Dedifferentiated amniotic fluid mesenchymal stem cell (primary cell): ENCODE data around the gene GATD1.
A peak's percentile ranks its signal among the peaks of the same experiment; 100 is the strongest.

Experiments
- DNase-seq: peaks from one replicate; pipeline ENCODE4 v3.0.0-alpha.2; 2016; ENCODE audit errors: extremely low spot score

The GATD1 gene

GRCh38 chr11:727281-727701 is 50.0 kb downstream of the GATD1 start:
- DNase-seq = no peak

DNA sequence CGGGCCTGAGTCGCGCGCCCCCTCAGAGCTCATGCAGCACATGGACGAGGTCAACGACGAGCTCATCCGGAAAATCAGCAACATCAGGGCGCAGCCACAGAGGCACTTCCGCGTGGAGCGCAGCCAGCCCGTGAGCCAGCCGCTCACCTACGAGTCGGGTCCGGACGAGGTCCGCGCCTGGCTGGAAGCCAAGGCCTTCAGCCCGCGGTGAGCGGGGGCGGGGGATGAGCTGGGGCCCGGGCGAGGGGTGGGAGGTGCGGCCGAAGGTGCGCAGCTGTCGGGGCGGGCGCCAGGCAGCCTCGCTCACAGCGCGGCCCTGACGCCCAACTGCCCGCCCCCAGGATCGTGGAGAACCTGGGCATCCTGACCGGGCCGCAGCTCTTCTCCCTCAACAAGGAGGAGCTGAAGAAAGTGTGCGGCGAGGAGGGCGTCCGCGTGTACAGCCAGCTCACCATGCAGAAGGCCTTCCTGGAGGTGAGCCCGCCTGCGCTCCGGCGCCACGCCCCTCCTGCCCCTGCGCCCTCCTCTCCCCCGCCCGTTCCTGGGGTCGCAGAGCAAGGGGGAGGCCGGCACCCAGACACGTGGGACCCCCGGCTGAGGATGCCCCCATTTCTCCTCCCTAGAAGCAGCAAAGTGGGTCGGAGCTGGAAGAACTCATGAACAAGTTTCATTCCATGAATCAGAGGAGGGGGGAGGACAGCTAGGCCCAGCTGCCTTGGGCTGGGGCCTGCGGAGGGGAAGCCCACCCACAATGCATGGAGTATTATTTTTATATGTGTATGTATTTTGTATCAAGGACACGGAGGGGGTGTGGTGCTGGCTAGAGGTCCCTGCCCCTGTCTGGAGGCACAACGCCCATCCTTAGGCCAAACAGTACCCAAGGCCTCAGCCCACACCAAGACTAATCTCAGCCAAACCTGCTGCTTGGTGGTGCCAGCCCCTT is 50.7 kb downstream of the GATD1 start:
- DNase-seq = no peak

- DNase-seq = no peak
These were observed 51.6 kb downstream of the GATD1 start for GRCh38 chr11:725624-726202.

DNA sequence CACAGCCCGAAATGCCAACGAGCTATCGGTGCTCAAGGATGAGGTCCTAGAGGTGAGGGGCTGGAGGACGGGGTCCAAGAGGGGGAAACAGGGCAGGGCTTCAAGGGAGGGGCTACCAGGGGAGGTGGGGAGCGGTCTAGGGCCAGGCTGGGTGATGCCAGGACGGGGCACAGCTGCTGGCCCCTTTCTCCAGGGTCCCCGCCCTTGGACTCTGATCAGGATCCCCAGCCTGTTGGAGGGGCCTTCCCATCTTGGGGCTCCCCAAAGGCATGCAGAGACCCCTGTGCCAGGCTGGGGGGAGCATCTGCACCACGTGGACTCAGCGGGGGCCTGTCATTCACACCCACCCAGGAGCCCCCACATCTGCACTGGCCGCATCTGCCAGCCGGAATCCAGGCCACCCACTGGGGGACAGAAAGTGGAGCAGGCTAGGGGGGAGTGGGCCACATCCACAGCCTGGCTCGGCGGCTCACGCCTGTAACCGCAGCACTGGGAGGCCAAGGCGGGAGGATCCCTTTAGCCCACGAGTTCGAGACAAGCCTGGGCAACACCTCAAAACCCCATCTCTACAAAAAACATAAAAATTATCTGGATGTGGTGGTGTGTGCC is 52.4 kb downstream of the GATD1 start:
- no peak for DNase-seq

DNA sequence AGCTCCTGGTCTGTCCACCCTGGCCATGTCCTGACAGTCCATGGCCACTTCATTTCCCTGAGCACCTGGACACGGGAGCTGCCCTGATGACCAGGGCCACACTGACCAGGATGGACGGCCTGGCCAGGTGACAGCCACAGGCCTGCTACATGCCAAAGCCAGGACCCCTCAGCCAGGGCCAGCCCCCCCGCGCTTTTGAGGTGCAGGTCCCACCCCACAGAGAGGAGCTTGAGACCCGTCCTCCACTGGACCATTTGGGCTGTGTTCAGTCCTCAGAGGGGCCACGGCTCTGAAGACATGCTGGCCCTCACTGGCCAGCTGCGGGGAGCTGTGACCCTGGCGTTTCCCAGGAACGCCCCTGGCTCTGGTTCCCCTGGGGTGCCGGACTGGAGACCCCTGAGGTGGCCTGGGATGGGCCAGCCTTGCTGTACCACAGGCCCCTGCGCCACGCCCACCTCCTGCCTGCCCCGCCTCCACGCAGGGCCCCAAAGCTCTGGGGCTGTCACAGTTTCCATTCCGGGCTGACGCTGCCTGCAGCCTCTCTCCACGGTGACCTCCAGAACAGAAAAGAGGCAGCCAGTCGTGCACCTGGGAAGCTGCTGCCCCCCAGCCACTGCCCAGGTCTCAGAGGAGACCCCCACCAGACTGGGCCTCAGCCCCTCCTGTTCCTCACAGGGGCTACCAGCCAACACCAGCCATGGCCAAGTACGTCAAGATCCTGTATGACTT is 53.1 kb downstream of the GATD1 start:
- DNase-seq = no peak

DNA sequence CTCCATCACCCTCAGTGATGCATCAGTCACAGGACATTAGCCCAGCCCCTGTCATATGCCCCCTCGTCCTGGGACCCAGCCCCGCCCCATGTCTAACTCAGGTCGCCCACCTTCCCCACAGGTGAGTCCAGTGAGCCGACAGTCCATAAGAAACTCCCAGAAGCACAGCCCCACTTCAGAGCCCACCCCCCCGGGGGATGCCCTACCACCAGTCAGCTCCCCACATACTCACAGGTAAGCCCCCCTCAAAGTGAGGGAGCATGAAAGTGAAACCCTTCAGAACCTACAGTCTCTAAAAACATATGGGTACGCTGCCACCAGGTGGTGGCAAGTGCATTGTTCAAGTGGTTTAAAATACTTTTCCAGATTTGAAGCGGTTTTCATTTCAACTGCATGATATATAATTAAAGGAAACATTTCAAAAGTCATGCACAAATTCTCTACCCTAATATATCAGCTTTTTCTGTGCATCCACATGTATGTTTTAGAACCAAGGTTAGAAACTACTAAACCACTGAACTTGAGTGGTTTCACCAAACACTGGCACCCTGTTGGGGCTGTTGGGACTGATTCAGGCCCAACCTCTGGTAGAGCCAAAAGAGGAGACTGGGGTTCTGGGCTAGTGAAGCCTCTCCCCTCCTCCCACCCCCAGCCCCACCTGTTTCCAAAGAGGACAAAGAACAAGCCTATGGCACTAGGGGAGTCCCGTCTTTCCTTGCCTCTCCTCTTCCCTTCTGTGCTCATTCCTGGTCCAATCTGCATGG is 54.0 kb downstream of the GATD1 start:
- peak; percentile 34 for DNase-seq

DNA sequence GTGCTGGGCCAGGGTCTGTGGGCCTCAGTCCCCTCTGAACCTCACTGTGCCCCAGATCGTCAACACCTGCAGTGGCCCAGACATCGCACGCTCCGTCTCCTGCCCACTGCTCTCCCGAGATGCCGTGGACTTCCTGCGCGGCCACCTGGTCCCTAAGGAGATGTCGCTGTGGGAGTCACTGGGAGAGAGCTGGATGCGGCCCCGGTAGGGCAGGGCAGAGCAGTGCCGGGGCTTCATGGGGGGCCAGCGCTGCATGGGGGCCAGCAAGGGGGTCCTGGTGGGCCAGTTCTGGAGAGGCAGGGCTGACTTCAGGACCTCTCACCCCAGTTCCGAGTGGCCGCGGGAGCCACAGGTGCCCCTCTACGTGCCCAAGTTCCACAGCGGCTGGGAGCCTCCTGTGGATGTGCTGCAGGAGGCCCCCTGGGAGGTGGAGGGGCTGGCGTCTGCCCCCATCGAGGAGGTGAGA is 54.9 kb downstream of the GATD1 start:
- DNase-seq = no peak

DNA sequence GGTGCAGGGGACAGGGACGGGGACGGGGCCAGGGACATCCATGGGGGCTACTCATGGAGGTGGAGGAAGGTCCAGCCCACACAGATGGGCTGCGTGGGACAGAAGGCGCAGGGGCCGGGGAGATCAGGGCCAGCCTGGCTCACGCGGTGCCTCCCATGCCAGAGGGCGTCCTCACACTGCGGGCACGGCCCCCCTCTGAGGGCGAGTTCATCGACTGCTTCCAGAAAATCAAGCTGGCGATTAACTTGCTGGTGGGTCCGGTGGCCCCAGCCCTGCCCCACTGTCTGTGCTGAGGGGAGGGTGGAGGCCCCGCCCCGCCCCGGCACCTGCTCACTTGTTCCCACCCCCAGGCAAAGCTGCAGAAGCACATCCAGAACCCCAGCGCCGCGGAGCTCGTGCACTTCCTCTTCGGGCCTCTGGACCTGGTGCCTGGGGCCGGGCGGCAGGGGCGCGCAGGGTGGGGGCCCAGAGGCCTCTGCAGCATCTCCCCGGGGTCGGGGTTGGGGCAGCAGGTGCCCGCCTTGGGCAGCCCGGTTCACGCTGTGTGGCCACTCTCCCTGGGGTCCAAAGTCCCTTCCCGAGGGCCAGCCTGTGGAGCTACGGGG is 55.4 kb downstream of the GATD1 start:
- DNase-seq = no peak

DNA sequence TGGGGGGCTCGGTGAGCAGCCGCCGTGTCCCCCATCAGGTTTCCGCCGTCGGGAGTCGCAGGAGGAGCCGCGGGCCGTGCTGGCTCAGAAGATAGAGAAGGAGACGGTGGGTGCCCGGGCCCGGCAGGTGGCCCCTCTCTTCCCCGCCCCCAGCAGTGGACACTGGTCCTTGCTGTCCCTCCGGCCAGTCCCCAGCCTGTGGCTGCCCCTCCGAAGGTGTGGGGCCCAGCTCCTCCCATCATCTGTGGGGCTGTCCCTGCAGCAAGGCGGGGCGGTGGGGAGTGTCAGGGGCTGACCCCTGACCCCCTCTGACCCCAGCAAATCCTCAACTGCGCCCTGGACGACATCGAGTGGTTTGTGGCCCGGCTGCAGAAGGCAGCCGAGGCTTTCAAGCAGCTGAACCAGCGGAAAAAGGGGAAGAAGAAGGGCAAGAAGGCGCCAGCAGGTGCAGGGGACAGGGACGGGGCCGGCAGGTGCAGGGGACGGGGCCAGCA is 56.0 kb downstream of the GATD1 start:
- no peak for DNase-seq

GRCh38 chr11:720642-721246 is 56.5 kb downstream of the GATD1 start:
- no peak for DNase-seq

DNA sequence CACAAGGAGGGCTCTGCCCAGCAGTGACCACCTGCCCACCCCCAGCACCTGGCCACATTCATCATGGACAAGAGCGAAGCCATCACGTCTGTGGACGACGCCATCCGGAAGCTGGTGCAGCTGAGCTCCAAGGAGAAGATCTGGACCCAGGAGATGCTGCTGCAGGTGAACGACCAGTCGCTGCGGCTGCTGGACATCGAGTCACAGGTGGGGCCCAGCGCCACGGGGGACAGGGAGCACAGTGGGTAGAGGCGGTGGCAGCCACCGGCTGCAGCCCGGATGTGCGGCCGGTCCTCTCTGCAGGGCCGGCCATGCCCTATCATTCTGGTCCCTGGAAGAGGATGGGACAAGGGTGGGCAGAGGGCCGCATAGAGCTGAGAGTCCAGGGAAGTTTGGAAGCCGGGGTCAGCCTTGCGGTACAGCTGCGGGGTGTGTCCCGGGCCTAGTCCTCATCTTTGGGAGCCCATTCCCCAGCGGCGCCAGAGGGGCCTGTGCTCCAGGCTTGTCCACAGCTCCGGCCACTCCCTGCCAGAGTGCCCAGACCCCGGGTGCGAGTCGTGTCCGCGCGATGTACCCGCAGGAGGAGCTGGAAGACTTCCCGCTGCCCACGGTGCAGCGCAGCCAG is 57.2 kb downstream of the GATD1 start:
- no peak for DNase-seq

GRCh38 chr11:719214-720016 is 57.9 kb downstream of the GATD1 start:
- DNase-seq = no peak
